Measurements from ENCODE around the gene VGF.
"Not testable (repeated sequence)": the region's sequence is repeated elsewhere in the genome, so short reads cannot be mapped to it uniquely, and the experiment has no call there.

The VGF gene

GRCh38 chr7:101137651-101138212, 27.6 kb downstream of the VGF start:
- DNase-seq (ENCODE audit: low spot score) = no peak

GRCh38 chr7:101134399-101134980, 30.9 kb downstream of the VGF start:
- DNase-seq (ENCODE audit: low spot score) = no peak

DNA sequence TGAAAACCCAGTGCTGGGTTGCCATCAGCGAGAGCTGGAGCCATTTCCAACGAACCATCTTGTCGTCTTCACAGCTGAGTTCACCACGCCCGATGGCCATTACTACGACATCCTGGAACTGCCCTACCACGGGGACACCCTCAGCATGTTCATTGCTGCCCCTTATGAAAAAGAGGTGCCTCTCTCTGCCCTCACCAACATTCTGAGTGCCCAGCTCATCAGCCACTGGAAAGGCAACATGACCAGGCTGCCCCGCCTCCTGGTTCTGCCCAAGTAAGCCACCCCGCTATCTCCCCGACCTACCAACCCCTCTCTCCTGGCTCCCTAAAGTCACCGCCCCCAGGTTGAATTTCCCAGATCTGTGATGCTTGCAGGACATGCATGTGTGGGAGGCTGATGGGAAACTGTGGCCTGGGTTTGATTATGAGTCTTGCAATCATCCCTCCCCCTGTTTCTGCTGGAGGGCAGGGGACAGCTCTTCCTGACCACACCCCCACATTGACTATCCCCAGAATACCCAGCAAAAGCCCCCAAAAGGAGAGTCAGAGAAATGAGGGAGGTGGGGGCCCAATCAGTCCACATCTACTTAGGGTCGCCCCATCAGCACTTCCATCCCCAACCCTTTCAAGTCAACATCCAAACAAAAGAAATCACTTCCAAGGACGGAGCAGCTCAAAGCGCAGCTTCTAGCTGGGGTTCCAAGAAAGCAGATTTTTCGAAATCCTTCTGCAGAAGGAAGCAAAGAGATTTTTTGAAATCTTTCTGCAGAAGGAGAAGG, 31.6 kb downstream of the VGF start:
- no peak for DNase-seq (ENCODE audit: low spot score)

DNA sequence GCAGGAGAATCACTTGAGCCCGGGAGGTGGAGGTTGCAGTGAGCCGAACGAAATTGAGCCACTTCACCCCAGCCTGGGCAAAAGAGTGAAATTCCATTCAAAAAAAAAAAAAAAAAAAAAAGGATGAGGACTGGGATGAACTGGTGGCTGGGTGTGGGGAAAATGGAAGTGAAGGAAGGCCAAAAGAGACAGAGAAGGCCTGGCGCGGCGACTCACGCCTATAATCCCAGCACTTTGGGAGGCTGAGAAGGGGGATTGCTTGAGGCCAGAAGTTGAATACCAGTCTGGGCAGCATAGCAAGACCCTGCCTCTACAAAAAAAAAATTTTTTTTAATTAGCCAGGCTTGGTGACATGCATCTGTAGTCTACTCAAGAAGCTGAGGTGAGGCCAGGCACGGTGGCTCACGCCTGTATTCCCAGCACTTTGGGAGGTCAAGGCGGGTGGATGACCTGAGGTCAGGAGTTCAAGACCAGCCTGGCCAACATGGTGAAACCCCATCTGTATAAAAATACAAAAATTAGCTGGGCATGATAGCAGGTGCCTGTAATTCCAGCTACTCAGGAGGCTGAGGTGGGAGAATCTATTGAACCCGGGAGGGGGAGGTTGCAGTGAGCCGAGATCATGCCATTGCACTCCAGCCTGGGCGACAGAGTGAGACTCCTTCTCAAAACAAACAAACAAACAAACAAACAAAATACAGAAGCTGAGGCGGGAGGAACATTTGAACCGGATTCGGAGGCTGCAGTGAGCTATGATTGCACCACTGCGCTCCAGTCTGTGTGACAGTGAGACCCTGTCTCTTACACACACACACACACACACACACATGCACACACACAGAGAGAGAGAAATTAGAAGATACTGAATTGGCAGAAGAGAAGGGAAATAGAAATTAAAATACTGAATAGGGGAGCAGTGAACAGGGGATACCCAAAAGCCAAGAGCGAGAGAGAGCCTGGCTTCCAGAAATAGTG, 32.5 kb downstream of the VGF start:
- DNase-seq (ENCODE audit: low spot score) = not testable (repeated sequence)

DNA sequence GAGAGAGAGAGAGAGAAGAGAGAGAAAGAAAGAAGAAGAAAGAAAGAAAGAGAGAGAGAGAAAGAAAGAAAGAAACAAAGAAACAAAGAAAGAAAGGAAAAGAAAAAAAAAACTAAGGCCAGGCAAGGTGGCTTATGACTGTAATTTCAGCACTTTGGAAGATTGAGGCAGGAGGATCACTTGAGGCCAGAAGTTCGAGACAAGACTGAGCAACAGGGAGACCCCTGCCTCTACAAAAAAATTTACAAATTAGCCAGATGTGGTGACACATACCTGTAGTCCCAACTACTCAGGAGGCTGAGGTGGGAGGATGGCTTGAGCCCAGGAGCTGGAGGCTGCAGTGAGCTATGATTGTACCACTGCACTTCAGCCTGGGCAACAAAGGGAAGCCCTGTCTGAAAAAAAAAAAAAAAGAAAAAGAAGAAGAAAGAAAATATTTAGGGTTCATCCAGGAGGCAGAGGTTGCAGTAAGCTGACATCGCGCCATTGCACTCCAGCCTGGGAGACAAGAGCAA, 35.7 kb downstream of the VGF start:
- DNase-seq (ENCODE audit: low spot score) = no peak

- DNase-seq (ENCODE audit: low spot score) = no peak
These were observed 37.1 kb downstream of the VGF start for GRCh38 chr7:101128040-101128834.

- DNase-seq (ENCODE audit: low spot score) = no peak
These were observed 37.8 kb downstream of the VGF start for GRCh38 chr7:101127460-101128039.

GRCh38 chr7:101126651-101127459, 38.5 kb downstream of the VGF start, which contains the start of gene SERPINE1:
Gene SERPINE1, plus strand, starts transcription at chr7:101127104. Its CDS starts 1,290 bp downstream, at chr7:101128394.
- peak; percentile 99 for DNase-seq (ENCODE audit: low spot score)

GRCh38 chr7:101125989-101126650, 39.2 kb downstream of the VGF start:
- DNase-seq (ENCODE audit: low spot score) = no peak

- DNase-seq (ENCODE audit: low spot score) = no peak
These were observed 40.9 kb downstream of the VGF start for GRCh38 chr7:101124376-101125056.

DNA sequence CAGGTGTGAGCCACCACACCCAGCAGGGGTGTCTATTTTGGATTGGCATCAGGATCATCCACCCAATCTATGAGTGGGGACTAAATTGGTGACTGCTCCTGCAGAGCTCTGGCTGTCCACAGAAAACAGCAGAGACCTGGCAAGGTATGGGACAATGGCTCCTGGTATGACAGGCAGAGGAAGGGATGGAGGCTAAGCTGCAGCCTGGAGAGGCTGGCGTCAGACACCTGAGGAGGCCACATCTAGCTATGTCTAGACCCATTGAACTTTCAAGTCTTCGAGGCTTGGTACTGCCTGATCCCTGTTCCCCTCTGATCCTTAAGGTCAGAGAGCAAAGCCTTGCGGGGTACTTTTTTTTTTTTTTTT, 41.7 kb downstream of the VGF start:
- DNase-seq (ENCODE audit: low spot score) = no peak

DNA sequence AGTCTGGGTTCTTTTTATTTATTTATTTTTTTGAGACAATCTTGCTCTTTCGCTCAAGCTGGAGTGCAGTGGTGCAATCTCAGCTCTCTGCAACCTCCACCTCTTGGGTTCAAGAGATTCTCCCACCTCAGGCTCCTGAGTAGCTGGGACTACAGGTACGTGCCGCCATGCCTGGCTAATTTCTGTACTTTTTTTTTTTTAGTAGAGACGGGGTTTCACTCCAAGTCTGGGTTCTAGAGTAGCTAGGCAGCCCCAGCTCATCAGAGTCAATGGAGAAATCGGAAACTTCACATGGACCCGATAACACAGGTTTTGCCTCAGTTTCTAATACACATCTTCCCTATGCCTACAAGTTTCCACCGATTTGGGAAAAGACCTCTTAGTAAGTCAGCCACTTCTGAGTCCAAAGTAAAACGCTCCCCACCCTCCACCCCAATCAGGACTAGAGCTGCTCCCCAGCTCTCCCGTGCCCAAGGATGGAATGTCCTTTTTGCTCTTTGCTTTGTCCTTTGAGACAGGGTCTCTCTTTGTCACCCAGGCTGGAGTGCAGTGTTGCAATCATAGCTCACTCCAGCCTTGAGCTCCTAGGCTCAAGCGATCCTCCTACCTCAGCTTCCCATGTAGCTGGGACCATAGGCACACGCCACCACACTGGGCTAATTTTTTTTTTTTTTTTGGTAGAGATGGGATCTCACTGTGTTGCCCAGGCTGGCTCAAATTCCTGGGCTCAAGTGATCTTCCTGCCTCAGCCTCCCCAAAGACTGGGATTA, 42.3 kb downstream of the VGF start:
- DNase-seq (ENCODE audit: low spot score) = no peak

DNA sequence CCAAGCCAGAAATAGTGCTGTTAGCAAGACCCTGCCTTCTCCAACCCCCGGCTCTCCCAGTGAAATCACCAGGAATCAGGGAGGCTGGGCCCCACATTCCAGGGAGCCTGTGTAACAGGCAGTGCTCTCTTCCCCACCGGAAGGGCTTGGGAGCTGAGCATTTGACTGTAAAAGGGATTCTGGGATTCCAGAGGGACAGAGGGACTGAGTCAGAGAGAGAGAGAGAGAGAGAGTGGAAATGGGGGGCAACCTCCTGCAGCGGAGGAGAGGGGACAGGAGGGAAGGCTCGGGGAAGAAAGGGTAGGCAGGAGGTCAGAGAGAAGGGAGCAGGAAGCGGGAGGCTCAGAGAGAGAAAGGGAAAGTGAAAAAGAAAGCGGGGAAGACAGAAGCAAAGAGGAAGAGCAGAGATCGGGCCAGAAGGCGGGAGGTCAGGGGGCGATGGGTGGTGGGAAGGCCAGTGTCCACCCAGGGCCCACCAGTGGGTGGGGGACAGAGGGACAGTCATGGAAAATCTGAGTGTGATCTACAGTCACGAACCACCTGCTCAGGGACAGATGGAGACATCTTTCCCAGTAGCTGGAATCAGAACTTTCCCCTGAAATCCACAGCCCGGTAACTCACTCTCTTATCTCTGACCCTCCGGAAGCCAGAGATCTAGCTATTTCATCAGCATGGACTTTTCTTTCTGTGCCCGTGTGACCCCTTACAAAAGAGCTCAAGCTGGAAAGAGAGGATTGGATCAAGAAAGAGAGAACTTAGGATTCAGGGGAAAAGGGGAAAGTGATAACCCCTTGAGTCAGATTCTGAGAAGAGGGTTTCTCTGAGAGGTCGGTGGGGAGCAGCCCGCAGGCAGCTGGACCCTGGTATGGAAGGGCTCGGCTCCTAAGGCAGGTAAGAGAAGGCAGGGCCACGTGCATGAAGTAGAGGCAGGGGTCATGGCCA, 43.1 kb downstream of the VGF start:
- DNase-seq (ENCODE audit: low spot score) = peak; percentile 97

GRCh38 chr7:101121631-101121990, 43.8 kb downstream of the VGF start:
- not testable (repeated sequence) for DNase-seq (ENCODE audit: low spot score)

DNA sequence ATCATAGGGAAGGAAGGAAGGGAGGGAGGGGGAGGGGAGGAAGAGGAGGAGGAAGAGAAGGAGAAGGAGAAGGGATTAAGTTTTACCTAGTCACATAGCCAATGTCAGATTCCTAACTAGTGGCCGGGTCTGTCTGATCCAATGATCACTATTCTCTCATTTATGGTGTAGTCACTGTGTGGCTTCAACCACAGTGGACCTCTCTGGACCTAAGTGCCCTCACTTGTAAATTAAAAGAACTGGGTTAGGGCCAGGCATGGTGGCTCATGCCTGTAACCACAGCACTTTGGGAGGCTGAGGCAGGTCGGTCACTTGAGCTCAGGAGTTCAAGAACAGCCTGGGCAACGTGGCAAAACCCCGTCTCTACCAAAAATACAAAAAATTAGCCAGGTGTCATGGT, 45.1 kb downstream of the VGF start:
- no peak for DNase-seq (ENCODE audit: low spot score)

DNA sequence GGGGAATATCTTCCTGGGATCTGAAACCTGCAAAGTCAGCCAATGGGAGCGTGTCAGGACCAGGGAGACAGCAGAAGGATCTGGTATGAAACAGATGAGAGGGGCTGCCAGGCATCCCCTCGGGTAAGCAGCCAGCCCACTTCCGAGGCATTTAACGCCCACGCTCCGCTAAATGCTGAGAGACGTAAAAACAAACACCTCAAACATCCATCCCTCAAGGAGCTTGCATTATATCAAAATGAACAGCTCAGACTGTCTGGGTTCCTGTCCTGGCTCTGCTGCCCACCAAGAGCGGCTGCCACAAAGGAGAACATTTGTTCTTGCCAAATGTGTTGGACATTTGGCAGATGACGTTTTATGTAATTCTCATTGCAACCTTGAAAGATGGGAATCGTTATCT, 45.5 kb downstream of the VGF start:
- DNase-seq (ENCODE audit: low spot score) = no peak

GRCh38 chr7:101118856-101119255, 46.5 kb downstream of the VGF start:
- DNase-seq (ENCODE audit: low spot score) = no peak

Measured in kidney capillary endothelial cell (primary cell).